Measurements from ENCODE around the gene TRAPPC14. TPM values are rescaled to one million over a fixed set of nuclear protein-coding genes. Genes with fewer than 3 reads are reported as not detected.

Gene TRAPPC14
- total RNA-seq, 3 donors from 2014 or later (not counting 1 experiment from before 2014, with no cell fraction given): 55.1 to 59.2 (median 56.5) TPM

DNA sequence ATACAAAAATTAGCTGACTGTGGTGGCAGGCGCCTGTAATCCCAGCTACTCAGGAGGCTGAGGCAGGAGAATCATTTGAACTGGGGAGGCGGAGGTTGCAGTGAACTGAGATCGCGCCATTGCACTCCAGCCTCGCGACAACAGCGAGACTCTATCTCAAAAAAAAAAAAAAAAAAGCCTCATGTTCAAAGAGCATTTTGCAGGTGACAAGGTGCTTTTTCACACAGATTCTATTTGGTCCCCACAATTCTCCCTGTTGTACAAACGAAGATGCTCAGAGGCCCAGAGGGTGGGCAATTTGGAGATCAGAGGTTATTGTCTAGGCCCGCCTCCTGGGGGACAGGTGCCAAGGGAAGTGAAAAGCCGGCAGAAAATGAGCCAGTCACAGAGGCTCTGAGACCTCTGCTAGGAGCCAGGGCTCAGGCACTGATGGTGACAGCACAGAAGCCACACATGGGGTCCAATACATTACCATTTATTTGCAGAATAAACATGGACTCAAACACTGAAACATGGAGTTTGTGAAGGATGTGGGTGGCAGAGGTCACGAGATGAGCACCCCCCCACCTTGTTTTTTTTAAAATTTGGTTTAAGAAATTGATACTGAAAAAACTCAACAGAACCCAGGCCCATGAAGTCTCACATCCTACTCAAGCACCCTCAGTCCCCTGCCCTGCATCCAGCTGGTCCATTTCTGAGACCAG is 10.8 kb upstream of the TRAPPC14 start:
- H3K9me3 Mint-ChIP-seq: no peaks in the 10 kb centered on the region
- Histone ChIP-seq H3K4me3 (ENCODE audit: low read length) (no peak overlapping the region), H3K4me1 (ENCODE audit: control insufficient read depth, insufficient read depth, low read length) (peaks cover 44% of the 10 kb centered on the region), H3K27ac (ENCODE audit: low read length) (no peak overlapping the region), H3K27me3 (ENCODE audit: control insufficient read depth, insufficient read depth, low read length) (peaks cover 36% of the 10 kb centered on the region), H3K36me3 (ENCODE audit: control insufficient read depth, insufficient read depth, low read length) (no peaks in the 10 kb centered on the region), H3K9me3 (ENCODE audit: control insufficient read depth, insufficient read depth, low read length) (no peaks in the 10 kb centered on the region)
- H3K27me3 Mint-ChIP-seq (ENCODE audit: low read depth in 2 of 2): peaks cover 47 to 54% of the 10 kb centered on the region in 2 donors
- ATAC-seq (no peak), DNase-seq (peak in 1 of 2 donors; percentile 66)
- TF ChIP-seq, protein P1, sequence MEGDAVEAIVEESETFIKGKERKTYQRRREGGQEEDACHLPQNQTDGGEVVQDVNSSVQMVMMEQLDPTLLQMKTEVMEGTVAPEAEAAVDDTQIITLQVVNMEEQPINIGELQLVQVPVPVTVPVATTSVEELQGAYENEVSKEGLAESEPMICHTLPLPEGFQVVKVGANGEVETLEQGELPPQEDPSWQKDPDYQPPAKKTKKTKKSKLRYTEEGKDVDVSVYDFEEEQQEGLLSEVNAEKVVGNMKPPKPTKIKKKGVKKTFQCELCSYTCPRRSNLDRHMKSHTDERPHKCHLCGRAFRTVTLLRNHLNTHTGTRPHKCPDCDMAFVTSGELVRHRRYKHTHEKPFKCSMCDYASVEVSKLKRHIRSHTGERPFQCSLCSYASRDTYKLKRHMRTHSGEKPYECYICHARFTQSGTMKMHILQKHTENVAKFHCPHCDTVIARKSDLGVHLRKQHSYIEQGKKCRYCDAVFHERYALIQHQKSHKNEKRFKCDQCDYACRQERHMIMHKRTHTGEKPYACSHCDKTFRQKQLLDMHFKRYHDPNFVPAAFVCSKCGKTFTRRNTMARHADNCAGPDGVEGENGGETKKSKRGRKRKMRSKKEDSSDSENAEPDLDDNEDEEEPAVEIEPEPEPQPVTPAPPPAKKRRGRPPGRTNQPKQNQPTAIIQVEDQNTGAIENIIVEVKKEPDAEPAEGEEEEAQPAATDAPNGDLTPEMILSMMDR (IDR thresholded peaks at IDR 0.05): no peak
- no peaks in the 10 kb centered on the region for H3K36me3 Mint-ChIP-seq
- intact Hi-C loops (cut with micrococcal nuclease): no loop called here
- H3K27ac Mint-ChIP-seq: no peak overlapping the region
- WGBS (ENCODE audit: insufficient coverage): 84% methylated on average over 10 of the region's 11 CpGs
- peak overlapping the region; percentile 37 for H3K4me3 Mint-ChIP-seq
- H3K4me1 Mint-ChIP-seq: peaks cover 28 to 43% of the 10 kb centered on the region in 2 donors

DNA sequence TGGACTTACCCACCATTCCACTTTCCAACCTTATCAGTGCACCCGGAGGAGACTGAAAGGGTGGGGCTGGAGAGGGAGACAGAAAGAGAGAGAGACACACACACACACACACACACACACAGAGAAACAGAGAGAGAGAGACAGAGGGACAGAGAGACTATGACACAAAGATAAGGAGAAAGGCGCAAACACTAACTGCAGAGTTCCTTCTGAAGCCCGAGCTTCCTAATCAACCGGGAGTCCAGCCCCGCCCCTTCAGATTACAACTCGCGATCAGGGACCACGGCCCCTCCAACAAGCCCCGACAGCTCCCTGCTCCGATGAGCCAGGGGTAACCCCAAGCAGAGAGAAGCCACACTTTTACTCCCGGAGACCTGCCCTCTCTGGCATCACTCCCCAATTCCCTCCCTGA is 9.4 kb upstream of the TRAPPC14 start:
- peaks cover 36% of the 10 kb centered on the region for H3K27me3 ChIP-seq (ENCODE audit: control insufficient read depth, insufficient read depth, low read length)
- Mint-ChIP-seq H3K4me1 (peaks cover 28 to 43% of the 10 kb centered on the region in 2 donors), H3K9me3 (no peaks in the 10 kb centered on the region), H3K36me3 (no peaks in the 10 kb centered on the region), H3K27ac (no peak overlapping the region), H3K27me3 (ENCODE audit: low read depth in 2 of 2) (peaks cover 47 to 51% of the 10 kb centered on the region in 2 donors), H3K4me3 (peak overlapping the region; percentile 49)
- H3K4me1 ChIP-seq (ENCODE audit: control insufficient read depth, insufficient read depth, low read length): peaks cover 44% of the 10 kb centered on the region
- ATAC-seq: no peak
- no peaks in the 10 kb centered on the region for H3K9me3 ChIP-seq (ENCODE audit: control insufficient read depth, insufficient read depth, low read length)
- WGBS (ENCODE audit: insufficient coverage): 6% methylated on average over 10 of the region's 11 CpGs
- H3K36me3 ChIP-seq (ENCODE audit: control insufficient read depth, insufficient read depth, low read length): no peaks in the 10 kb centered on the region
- DNase-seq: peak in 1 of 2 donors; percentile 38
- intact Hi-C loops (cut with micrococcal nuclease): no loop called here
- no peak overlapping the region for H3K27ac ChIP-seq (ENCODE audit: low read length)
- TF ChIP-seq, protein P1 (IDR thresholded peaks at IDR 0.05): no peak
- no peak overlapping the region for H3K4me3 ChIP-seq (ENCODE audit: low read length)

DNA sequence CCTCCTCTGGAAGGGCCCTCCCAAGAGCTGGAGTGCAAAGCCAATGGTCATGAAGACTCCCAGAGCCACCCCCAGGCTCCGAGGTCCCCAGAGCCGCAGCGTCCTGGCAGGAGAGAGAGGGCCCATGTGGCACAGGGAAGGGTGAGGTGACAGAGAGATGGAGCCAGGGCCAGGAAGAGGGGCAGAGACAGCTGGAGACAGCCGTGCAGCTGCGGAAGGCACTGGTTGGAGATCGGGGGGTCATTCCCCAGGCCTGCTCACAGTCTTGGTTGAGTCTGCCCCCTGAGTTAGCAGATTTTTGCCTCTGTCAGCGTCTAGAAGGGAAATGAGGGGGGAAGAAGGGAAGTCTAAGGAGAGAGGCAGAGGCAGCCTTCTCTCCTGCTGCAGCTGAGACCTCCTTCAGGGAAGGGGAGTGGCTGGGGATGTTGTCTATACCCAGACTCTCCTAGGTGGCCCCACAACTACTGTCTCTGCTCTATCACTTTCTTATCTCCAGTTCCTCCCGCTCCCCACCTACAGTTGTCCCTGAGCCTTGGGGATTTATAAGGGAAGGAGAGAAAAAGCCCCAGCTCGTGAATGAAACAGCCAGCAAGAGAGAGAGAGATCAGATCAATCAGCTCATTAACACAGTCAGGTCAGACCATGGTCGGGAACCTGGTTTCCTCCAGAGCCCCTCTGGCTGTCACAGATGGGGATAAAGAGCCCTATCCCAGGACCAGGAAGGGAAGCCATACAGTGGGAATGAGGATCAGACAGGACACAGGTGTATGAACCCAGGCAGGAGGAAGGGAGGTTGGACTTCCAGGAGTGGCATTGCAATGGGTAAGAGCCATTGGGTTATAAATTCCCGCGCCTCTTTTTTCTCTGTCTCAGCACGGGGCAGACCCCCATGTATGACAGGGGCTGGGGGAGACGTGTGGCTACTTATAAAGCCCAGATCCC is 8.7 kb upstream of the TRAPPC14 start:
- H3K4me1 Mint-ChIP-seq: peaks cover 28 to 43% of the 10 kb centered on the region in 2 donors

More for the DNA sequence above, 8.7 kb upstream of the TRAPPC14 start:
- Mint-ChIP-seq H3K4me3 (peak overlapping the region; percentile 62), H3K9me3 (no peaks in the 10 kb centered on the region), H3K27me3 (ENCODE audit: low read depth in 2 of 2) (peaks cover 47 to 51% of the 10 kb centered on the region in 2 donors), H3K27ac (no peak overlapping the region), H3K36me3 (no peaks in the 10 kb centered on the region)
- H3K36me3 ChIP-seq (ENCODE audit: control insufficient read depth, insufficient read depth, low read length): no peaks in the 10 kb centered on the region
- H3K4me1 ChIP-seq (ENCODE audit: control insufficient read depth, insufficient read depth, low read length): peaks cover 44% of the 10 kb centered on the region
- no peak overlapping the region for H3K27ac ChIP-seq (ENCODE audit: low read length)
- intact Hi-C loops (cut with micrococcal nuclease): no loop called here
- TF ChIP-seq, protein P1 (IDR thresholded peaks at IDR 0.05): no peak
- no peak for ATAC-seq
- peak in 1 of 2 donors; percentile 23 for DNase-seq
- 24% methylated on average over 9 of the region's 14 CpGs for WGBS (ENCODE audit: insufficient coverage)
- peaks cover 36% of the 10 kb centered on the region for H3K27me3 ChIP-seq (ENCODE audit: control insufficient read depth, insufficient read depth, low read length)
- H3K4me3 ChIP-seq (ENCODE audit: low read length): no peak overlapping the region
- H3K9me3 ChIP-seq (ENCODE audit: control insufficient read depth, insufficient read depth, low read length): no peaks in the 10 kb centered on the region
